GM19099 (cell line): ENCODE results near the gene FAM117A.
A peak's percentile ranks its signal among the peaks of the same experiment; 100 is the strongest.

ENCODE experiments used
- POLR2A ChIP-seq: IDR thresholded peaks from 3 replicates; pipeline ENCODE4 v1.6.1; 2011; ENCODE audit warnings: low read depth; ENCODE audit not compliant: insufficient read length; ENCODE audit errors: extremely low read depth

Gene FAM117A, protein sequence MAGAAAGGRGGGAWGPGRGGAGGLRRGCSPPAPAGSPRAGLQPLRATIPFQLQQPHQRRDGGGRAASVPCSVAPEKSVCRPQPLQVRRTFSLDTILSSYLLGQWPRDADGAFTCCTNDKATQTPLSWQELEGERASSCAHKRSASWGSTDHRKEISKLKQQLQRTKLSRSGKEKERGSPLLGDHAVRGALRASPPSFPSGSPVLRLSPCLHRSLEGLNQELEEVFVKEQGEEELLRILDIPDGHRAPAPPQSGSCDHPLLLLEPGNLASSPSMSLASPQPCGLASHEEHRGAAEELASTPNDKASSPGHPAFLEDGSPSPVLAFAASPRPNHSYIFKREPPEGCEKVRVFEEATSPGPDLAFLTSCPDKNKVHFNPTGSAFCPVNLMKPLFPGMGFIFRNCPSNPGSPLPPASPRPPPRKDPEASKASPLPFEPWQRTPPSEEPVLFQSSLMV

DNA sequence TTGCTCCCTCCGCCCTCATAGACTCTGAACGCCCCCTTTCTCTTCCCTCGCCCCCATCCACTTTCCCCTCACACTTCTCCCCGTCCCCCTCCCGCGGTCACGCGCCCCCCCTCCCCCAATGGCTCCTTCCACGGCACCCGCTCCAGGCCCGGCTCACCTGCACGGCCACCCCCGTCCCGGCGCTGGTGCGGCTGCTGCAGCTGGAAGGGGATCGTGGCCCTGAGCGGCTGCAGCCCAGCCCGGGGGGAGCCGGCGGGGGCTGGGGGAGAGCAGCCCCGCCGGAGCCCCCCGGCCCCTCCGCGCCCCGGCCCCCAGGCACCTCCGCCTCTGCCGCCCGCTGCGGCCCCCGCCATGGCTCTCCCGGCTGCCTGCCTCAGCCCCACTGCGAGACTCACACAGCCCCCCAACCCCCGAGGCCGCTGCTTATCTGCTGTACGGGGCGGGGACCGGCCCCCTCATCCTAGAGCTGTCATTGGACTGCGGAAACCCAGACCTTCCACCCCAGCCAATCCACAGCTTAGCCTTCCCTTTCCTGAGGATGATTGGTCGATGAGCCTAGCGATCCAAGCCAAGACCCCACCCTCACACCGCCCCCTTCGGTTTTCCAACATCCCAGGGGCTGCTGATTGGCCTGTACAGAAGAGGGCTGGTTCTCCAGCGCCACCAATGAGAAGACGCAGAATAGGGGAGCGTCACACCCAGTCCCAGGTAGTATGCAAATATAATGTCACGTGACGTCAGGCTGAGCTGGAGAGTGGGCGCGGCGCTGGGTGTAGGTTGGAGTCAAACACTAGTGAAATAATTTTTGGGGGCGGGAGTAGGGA is at the start of gene FAM117A:
Gene FAM117A (minus strand): TSS at position 397 of the 824 bp plus-strand sequence. CDS start 44 bp downstream, at position 353.
- TF ChIP-seq POLR2A, result peak; percentile 95

DNA sequence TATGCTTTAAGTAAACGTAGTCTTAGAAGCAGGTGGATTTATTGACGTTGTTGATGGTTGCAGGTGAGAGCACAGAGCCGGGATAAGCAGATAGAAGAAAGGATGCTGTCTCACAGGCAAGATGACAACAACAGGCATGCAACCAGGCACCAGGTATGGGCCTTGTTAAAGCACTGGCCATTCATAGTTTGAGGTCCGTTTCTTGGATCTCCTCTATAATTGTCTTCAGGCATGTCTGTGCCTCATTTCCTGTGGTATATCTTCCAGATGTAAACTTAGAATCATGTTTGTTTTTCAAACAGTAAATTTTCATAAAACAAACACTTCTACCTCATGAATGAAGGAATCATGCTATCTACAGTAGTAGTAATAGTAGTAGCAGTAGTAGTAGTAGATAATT is 45.1 kb upstream of the FAM117A start:
- TF ChIP-seq POLR2A, result no peak

DNA sequence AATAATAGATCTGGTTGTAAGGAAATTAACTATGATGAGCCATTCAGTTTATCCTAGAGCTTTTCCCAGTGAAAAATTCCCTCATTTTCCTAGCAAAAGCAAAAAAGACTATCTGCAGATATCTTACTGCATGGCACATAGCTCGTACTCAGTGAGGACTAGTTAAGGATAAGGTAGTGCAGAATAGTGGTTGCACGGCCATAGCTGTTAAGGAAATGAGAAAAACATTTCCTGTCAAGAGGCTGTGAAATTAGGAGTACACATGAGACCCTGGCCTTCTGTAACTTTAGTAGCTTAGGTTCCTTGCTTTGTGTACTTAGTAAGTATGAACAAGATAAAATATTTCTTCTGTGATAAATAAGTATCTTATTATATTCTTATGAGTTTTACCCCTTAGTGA is 34.8 kb upstream of the FAM117A start:
- no peak for TF ChIP-seq POLR2A

DNA sequence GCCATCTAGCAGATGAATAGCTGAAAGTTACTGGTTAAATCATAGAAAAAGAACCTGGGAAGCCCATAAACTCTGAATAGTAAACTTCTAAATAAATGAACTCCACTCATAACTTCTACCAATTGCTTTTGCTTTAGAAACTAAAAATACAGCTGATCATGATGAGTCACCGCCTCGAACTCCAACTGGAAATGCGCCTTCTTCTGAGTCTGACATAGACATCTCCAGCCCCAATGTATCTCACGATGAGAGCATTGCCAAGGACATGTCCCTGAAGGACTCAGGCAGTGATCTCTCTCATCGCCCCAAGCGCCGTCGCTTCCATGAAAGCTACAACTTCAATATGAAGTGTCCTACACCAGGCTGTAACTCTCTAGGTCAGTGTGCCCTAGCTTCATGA is 34.3 kb upstream of the FAM117A start:
- no peak for TF ChIP-seq POLR2A

DNA sequence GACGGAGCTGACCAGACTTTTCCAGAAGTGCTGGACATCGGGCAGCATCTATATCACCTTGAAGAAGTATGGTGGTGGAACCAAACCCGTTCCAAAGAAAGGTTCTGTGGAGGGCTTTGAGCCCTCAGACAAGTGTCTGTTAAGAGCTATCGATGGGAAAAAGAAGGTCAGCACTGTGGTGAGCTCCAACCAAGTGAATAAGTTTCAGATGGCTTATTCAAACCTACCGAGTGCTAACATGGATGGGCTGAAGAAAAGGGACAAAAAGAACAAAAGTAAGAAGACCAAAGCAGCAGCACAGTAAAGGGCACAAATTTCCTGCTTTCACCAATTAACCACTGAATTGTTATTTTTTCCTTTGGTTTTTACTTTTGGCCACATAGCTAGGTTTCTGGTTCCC is 31.4 kb upstream of the FAM117A start:
- TF ChIP-seq POLR2A, result no peak

DNA sequence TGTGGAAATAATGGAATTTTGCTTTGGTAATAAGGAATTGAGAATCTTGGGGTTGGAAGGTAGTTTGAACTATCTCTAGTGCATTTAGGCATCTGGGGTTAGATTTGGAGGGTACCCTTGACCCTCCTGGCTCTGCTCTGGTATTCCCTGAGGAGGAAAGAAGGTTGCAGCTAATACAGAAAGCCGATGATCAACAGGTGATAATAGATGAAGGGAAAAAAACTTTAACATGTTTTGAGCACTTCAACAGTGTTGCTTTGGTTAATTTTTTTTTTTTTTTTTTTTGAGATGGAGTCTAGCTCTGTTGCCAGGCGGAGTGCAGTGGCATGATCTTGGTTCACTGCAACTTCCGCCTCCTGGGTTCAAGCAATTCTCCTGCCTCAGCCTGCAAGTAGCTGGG is 29.4 kb upstream of the FAM117A start:
- TF ChIP-seq POLR2A, result no peak

DNA sequence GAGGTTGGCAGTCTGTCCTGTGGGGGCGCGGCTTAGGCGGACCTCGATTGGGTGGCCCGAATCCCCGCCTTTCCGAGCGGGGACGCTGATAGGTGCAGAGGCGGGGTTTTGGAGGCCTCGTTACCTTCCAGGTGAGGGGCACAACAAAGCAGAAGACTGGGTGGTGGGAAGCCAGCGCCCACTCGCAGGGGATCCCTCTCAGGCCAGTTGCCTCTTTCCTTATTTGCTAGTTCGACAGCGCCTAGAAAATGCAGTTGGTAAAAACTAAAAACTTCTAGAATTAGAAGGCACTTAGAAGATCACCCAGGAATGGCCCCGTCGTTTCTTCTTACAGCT is 25.3 kb upstream of the FAM117A start:
- no peak for TF ChIP-seq POLR2A

DNA sequence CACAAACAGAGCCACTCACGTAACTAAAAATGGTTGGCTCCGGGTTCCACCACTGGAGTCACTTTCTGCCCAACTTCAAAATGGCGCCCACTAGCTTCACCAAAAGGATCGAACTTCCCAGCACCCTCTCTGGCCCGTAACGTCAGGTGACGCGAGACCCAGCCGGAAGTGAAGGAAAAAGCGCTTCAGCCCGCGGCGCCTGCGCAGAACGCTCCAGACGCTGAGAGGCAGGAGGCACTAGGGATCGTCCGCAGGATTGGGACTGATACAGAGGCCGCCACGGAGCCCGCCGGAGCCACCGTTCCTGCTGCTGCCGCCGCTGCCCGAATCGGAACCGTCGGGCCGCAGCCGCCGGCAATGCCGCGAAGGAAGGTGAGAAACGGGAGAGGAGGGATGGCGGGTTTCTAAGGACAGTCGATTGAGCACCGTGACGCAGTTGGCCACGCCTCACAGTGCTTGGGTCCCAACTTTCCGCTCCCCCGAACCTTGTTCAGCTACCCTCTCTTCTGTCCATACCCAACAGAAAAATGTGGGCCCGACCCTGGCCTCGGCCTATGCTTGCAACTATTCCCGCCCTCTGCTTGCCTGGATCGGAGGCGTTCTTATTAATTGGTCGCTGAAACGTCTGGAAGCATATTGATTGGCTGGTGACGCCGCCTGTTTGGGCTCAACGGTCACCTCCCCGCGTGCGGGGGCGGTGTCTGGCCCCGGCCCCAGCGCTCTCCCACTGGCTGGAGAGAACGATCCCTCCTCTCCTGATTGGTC is 24.7 kb upstream of the FAM117A start, which contains the start of gene KAT7:
Gene KAT7 (plus strand): TSS at position 204 of the 765 bp plus-strand sequence. CDS start 154 bp downstream, at position 358.
- TF ChIP-seq POLR2A, result peak; percentile 84

DNA sequence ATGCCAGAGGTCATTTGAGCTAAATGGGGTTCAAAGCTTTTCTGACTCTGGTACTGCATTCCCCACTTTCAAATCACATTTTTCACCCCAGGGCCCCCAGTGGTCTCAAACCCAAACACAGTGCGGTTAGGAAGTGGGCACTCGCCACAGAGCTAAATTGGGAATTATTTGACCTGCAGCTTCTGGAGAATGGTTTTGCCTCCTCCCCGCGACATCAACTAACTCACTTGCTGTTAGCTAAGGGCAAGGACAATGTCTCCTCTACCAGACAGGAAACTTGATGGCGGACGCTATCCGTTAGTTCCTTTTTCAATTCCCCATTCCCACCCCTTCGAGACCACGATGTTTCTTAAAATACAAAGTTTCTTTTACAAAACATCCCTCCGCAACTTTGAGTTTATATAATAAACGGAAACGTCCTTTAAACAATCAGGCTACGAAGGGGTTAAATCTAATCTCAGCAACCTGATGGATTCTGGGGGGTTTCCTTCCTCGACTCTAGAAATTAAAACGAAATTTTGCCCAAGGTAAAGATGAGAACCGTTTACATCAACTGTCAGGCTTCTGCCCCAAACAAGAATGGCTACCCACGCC is 24.1 kb upstream of the FAM117A start:
- peak; percentile 26 for TF ChIP-seq POLR2A

DNA sequence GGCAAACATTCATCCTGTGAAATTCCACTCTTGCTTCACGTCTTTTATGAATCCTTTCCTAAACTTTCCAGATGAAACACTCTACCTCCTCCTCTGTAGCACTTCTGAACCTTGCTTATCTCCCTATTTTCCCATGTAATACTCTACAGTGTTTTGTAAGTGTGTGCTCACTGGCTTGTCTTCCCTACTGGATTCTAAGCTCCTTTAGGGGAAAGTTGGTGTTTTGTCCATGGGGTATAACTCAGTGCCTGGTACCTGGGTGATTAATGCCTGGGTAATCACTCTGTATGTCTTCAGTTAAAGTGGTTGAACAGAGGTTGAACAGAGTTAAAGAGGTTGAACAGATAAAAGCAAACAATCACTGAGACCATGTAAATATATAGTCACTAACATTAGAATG is 20.7 kb upstream of the FAM117A start:
- no peak for TF ChIP-seq POLR2A

DNA sequence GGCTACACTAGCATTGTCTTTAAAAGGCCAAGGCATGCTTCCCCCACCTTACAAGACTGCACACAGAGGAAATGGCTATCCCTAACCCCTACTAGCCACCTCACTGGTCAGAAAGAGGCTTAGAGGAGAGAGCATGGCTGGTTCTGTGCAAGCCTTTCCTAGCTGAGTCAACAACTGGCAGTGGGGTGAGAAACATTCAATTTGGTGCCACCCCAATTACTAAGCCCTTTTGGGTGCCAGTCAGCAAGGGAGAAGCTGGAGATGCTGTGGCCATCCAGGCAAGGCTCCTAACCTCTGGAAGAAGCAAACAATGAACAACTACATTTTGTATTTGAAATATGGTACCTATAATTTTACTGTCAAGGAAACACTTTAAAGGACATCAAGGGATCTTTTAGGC is 19.9 kb upstream of the FAM117A start:
- no peak for TF ChIP-seq POLR2A

DNA sequence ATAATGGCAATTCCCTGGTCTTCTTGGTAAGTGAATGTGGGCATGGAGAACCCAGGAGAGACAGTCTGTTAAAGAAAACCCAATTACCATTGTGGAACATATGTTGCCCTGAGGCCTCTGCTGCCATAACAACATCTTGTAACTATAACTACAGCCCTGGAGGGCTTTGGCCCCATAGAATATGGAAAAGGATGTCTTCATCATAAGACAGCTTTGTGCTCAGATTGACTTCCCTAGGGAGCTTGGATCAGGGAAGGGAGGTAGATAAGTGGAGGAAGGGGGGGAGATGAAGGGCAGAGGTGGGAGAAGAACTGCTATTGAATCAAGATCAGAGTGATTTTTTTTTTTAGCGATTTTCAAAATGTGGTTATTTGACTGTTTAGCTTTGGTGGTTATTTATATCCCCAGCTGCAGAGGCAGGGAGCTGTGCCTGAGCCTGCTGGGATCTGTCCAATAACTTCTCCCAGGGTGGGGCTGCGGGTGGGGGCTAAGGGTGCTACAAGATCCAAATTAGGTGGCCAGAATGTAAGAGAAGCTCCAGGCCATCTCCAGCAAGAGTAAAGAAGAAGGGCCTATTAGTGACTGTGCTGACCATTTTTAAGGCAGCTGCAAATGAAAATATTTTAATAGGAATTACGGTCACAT is 19.3 kb upstream of the FAM117A start:
- TF ChIP-seq POLR2A, result no peak

DNA sequence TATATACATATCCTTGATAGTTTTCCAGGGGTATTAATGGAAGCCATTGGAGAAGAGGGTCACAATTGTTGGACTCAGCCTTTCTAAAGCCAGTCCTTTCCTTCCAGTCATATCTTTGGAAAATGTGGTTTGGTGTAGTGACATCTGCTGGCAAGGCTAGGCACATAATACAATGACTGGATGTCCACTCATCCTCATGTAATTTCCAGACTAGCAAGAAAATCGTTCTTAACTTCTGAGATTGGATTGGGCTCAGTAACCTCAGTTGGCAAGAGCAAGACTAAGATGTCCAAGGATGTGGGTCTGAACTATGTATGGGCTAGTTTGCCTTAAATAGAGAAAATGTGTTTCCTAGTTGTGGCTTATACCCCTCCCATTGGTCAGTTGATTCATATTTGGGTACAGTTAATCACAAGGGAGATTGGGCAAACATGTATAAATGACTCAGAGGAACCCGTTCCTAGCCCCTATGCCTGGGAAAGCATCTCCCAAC is 15.9 kb upstream of the FAM117A start:
- TF ChIP-seq POLR2A, result no peak

DNA sequence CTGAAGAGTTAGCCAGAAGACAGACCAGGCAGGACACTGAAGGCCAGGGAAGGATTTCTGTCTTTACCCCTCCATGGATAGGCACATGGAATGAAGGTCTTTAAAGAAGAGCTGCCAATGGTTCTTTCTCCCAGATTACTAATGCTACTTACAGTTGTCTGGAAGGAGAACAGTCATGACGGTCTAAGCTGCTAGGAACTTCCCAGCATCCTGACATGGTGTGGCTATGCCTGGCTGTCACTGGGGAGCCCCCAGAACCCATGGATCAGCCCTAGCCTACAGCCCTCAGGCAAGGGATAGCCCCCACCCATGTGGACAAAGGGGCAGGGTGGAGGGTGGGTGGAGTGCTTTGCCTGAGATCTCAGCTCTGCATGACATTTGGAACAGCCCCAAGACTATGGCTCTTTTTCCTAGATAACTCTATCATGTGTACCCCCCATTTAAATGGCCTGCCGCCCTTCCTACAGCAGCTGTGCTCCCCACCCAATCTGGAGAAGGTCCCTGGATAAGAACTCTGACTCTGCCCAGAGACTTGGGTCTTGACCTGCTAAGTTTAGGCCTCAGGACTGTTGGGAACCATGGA is 15.3 kb upstream of the FAM117A start:
- TF ChIP-seq POLR2A, result no peak
